ENCODE data around the gene ITGA8. TPM values are rescaled to one million over a fixed set of nuclear protein-coding genes. Genes with fewer than 3 reads are reported as not detected.

ITGA8 gene
- total and polyA plus RNA-seq, 8 donors: 1.7 to 55.8 (median 22.0) TPM

DNA sequence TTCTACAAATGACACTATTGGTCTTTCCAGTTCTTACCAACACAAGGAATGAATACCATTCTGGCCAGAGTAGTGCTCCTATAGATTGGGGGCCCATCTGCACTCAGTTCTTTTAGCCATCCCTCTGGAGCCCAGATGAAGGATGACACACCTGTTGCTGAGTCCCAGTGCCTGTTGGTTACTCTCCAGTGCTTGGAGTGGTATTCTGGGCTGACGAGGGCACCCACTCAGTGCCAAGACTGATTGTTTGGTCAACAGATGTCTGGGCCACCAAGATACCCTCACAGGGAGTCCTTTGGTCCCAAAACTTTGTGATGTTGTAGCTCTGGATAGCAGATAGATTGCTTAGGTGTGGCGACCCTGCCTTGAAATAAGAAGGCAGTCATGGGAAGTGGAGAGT, 23.7 kb upstream of the ITGA8 start:
- no peaks in the 10 kb centered on the region for H3K27me3 ChIP-seq
- H3K9me3 ChIP-seq: no peaks in the 10 kb centered on the region
- WGBS, 5 donors: 71 to 79% (median 78%) methylated on average over 2 of the region's 2 CpGs
- TF ChIP-seq POLR2AphosphoS5 (IDR thresholded peaks at IDR 0.05): no peak
- TF ChIP-seq POLR2A (IDR thresholded peaks at IDR 0.05): no peak
- TF ChIP-seq EP300 (IDR thresholded peaks at IDR 0.05): no peak
- TF ChIP-seq, protein P1, sequence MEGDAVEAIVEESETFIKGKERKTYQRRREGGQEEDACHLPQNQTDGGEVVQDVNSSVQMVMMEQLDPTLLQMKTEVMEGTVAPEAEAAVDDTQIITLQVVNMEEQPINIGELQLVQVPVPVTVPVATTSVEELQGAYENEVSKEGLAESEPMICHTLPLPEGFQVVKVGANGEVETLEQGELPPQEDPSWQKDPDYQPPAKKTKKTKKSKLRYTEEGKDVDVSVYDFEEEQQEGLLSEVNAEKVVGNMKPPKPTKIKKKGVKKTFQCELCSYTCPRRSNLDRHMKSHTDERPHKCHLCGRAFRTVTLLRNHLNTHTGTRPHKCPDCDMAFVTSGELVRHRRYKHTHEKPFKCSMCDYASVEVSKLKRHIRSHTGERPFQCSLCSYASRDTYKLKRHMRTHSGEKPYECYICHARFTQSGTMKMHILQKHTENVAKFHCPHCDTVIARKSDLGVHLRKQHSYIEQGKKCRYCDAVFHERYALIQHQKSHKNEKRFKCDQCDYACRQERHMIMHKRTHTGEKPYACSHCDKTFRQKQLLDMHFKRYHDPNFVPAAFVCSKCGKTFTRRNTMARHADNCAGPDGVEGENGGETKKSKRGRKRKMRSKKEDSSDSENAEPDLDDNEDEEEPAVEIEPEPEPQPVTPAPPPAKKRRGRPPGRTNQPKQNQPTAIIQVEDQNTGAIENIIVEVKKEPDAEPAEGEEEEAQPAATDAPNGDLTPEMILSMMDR (IDR thresholded peaks at IDR 0.05): no peak
- H3K4me3 ChIP-seq: no peak overlapping the region
- no peaks in the 10 kb centered on the region for H3K36me3 ChIP-seq
- intact Hi-C loops (cut with DNase I; ENCODE audit: low total_unique reads): no loop called here
- H3K4me1 ChIP-seq: peaks cover 0 to 2% (median 0%) of the 10 kb centered on the region in 4 donors
- no peak overlapping the region for H3K27ac ChIP-seq
- no peak for DNase-seq

DNA sequence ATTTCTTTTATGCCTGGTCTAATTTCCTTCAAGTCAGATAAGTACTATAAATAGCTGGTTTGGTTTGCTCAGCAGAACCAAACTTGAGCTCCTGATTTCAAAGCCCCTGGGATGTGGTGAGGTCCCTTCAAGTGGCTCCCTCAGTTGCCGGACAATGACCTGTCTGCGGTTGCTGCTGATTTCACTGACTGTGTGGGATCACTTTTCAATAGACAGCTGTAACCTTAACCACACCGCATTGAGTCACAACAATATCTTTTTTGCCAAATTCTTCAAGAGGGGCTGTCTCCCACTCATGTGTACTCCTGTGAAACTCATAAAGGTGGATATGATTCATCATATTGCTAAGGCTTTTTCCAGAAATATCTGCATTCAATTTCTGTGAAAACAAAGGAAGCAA, 23.1 kb upstream of the ITGA8 start:
- no peaks in the 10 kb centered on the region for H3K36me3 ChIP-seq
- intact Hi-C loops (cut with DNase I; ENCODE audit: low total_unique reads): no loop called here
- H3K27ac ChIP-seq: no peak overlapping the region
- WGBS, 5 donors: 83 to 95% (median 89%) methylated on average over 3 of the region's 3 CpGs
- no peak for DNase-seq
- no peaks in the 10 kb centered on the region for H3K9me3 ChIP-seq
- no peak overlapping the region for H3K4me3 ChIP-seq
- H3K4me1 ChIP-seq: peaks cover 0 to 3% (median 0%) of the 10 kb centered on the region in 4 donors
- no peak for TF ChIP-seq EP300 (IDR thresholded peaks at IDR 0.05)
- no peak for TF ChIP-seq POLR2A (IDR thresholded peaks at IDR 0.05)
- no peaks in the 10 kb centered on the region for H3K27me3 ChIP-seq

DNA sequence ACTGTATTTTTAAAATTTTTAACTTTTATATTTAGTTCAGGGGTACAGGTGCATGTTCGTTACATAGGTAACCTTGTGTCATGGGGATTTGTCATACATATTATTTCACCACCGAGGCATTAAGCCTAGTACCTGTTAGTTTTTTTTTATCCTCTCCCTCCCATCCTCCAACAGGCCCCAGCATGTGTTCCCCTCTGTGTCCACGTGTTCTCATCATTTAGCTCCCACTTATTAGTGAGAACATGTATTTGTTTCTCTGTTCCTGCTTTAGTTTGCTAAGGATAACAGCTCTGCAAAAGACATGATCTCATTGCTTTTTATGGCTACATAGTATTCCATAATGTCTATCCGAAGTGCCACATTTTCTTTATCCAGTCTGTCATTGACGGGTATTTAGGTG, 22.4 kb upstream of the ITGA8 start:
- intact Hi-C loops (cut with DNase I; ENCODE audit: low total_unique reads): no loop called here
- H3K9me3 ChIP-seq: no peaks in the 10 kb centered on the region
- H3K4me3 ChIP-seq: no peak overlapping the region
- H3K27ac ChIP-seq: no peak overlapping the region
- H3K27me3 ChIP-seq: no peaks in the 10 kb centered on the region
- WGBS, 5 donors: 55 to 61% (median 58%) methylated on average over 5 of the region's 5 CpGs
- H3K36me3 ChIP-seq: no peaks in the 10 kb centered on the region
- TF ChIP-seq POLR2A (IDR thresholded peaks at IDR 0.05) (no peak), EP300 (IDR thresholded peaks at IDR 0.05) (no peak), POLR2AphosphoS5 (IDR thresholded peaks at IDR 0.05) (no peak)
- TF ChIP-seq, protein P1 (IDR thresholded peaks at IDR 0.05): no peak
- no peak for DNase-seq
- peaks cover 0 to 3% (median 0%) of the 10 kb centered on the region in 4 donors for H3K4me1 ChIP-seq

DNA sequence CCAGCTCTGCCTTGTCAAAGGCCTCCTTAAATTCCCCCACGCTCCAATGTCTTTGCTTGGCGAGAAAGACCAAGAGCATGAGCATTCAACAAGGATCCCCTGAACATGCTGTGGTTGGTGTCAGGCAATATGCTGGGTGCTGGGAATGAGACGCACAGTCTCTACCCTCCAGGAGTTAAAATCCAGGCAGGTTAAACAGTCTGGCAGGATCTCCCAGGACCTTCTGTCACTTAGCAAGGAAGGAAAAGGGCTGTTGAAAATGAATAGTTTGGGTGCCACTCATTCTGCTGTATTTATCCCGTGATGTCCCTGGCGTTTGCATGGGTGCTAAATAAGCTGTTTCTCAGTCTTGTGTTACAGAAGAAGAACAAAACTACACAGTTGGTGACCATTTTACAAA, 21.9 kb upstream of the ITGA8 start:
- intact Hi-C loops (cut with DNase I; ENCODE audit: low total_unique reads): no loop called here
- no peak overlapping the region for H3K4me3 ChIP-seq

GRCh38 chr10:15740261-15740660, 20.5 kb upstream of the ITGA8 start:
- no peak for TF ChIP-seq POLR2A (IDR thresholded peaks at IDR 0.05)
- TF ChIP-seq EP300 (IDR thresholded peaks at IDR 0.05): no peak
- TF ChIP-seq, protein P1 (IDR thresholded peaks at IDR 0.05): no peak
- no peaks in the 10 kb centered on the region for H3K9me3 ChIP-seq
- H3K27ac ChIP-seq: no peak overlapping the region
- H3K36me3 ChIP-seq: no peaks in the 10 kb centered on the region
- peaks cover 0 to 7% (median 0%) of the 10 kb centered on the region in 3 donors for H3K27me3 ChIP-seq
- intact Hi-C loops (cut with DNase I; ENCODE audit: low total_unique reads): no loop called here
- H3K4me3 ChIP-seq: no peak overlapping the region
- 85 to 94% (median 92%) methylated on average over 6 of the region's 6 CpGs for WGBS, 5 donors
- H3K4me1 ChIP-seq: peaks cover 0 to 9% (median 0%) of the 10 kb centered on the region in 4 donors
- DNase-seq: no peak

More for the DNA sequence above, 21.9 kb upstream of the ITGA8 start:
- H3K27ac ChIP-seq: no peak overlapping the region
- H3K4me1 ChIP-seq: peaks cover 0 to 3% (median 0%) of the 10 kb centered on the region in 4 donors
- WGBS, 5 donors: 76 to 87% (median 86%) methylated on average over 5 of the region's 5 CpGs
- no peaks in the 10 kb centered on the region for H3K27me3 ChIP-seq
- no peak for TF ChIP-seq POLR2AphosphoS5 (IDR thresholded peaks at IDR 0.05)
- TF ChIP-seq POLR2A (IDR thresholded peaks at IDR 0.05): no peak
- TF ChIP-seq, protein P1 (IDR thresholded peaks at IDR 0.05): no peak
- no peak for TF ChIP-seq EP300 (IDR thresholded peaks at IDR 0.05)
- DNase-seq: no peak
- H3K36me3 ChIP-seq: no peaks in the 10 kb centered on the region
- H3K9me3 ChIP-seq: no peaks in the 10 kb centered on the region

Measured in stomach (tissue), 9 donors.